AG10803 (cell line): Measurements from ENCODE around the gene JCHAIN.
"Not testable (repeated sequence)": the region's sequence is repeated elsewhere in the genome, so short reads cannot be mapped to it uniquely, and the experiment has no call there.

Experiments used
- DNase-seq: peaks from one replicate; pipeline ENCODE4 v3.0.0; 2010; ENCODE audit warnings: low read depth
- H3K4me3 ChIP-seq: 2 replicates; pipeline ENCODE4 v1.5.1; 2011; ENCODE audit warnings: mild to moderate bottlenecking, low read length, control low read depth
- TF ChIP-seq, protein P1 (sequence below): conservative IDR thresholded peaks from 2 replicates; pipeline ENCODE4 v1.5.1; 2011; ENCODE audit warnings: mild to moderate bottlenecking, low read length, control low read depth, inconsistent platforms

The JCHAIN gene

DNA sequence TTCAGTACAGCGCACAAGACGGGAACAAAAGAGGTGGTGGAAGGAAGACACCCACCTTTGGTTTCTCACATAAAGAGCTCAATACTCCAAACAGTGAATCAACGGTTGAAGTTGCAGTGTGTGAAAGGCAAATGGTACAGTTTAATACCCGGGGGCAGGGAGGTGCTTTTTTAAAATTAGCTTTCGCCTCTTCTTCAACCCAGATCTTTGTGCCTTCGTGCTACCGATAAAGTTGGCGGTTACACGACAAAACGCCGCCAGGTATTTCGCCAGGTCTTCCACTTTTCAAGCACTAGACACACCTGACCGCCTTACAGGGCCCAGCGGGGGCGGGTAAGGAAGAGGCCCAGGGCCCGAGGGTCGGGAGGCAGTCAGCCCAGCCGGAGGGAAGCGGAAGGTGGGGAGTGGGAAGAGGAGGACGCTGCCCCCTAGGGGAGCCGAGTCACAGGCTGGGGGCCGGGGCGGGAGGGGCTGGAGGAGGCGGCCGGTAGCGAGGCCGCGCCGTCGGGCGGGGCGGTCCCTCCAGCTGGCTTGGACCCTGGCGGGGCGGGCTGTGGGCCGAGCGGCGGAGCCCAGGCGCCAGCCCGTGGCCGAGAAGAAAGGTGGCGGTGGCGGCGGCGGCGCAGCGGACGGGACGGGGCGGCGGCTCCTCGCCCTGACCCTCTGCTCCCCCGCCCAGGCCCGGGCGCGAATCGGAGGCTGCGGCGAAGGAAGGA, 38.1 kb upstream of the JCHAIN start:
- TF ChIP-seq, protein P1, sequence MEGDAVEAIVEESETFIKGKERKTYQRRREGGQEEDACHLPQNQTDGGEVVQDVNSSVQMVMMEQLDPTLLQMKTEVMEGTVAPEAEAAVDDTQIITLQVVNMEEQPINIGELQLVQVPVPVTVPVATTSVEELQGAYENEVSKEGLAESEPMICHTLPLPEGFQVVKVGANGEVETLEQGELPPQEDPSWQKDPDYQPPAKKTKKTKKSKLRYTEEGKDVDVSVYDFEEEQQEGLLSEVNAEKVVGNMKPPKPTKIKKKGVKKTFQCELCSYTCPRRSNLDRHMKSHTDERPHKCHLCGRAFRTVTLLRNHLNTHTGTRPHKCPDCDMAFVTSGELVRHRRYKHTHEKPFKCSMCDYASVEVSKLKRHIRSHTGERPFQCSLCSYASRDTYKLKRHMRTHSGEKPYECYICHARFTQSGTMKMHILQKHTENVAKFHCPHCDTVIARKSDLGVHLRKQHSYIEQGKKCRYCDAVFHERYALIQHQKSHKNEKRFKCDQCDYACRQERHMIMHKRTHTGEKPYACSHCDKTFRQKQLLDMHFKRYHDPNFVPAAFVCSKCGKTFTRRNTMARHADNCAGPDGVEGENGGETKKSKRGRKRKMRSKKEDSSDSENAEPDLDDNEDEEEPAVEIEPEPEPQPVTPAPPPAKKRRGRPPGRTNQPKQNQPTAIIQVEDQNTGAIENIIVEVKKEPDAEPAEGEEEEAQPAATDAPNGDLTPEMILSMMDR: peak; percentile 30
- peak overlapping the region; percentile 77 for H3K4me3 ChIP-seq
- peak; percentile 61 for DNase-seq

DNA sequence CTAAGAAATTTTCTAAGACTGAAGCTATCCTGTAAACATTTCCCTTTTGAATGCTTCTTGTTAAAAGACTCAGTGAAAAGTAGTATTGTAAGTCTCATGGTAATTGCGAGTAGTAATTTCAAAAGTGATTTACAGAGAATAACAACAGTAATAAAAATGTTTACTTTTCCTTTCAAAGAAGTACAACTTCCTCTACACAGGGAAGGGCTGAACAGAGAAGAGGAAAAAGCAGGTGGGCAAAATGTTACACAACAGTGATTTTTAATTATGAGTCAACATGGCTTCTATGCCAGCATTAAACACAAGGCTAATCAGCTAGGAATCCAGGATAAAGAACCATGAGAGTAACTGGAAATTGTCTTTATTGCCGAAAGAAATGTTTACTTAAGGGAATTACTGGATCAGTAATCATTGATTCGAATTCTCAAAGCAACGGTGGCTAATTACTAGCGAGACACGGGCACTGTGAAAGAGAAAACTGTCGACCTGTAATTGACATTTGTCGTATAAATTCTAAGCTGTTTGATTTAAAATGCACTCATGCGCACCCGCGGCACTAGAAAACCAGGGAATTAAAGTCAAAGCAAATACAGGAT, 37.4 kb upstream of the JCHAIN start:
- TF ChIP-seq, protein P1: no peak
- peak overlapping the region; percentile 77 for H3K4me3 ChIP-seq
- peak; percentile 54 for DNase-seq

DNA sequence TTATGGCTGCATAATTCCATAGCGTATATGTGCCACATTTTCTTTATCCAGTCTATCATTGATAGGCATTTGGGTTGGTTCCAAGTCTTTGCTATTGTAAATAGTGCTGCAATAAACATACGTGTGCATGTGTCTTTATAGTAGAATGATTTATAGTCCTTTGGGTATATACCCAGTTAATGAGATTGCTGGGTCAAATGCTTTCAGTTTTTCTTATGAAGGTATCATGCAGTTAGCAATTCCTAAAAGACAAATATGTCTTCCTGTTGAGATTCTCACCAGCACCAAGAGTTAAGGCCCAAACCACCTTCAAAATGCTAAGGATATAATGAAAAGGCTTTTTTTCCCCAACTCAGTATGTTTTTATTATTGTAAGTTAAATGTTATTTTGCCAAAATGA, 36.3 kb upstream of the JCHAIN start:
- not testable (repeated sequence) for DNase-seq, H3K4me3 ChIP-seq

DNA sequence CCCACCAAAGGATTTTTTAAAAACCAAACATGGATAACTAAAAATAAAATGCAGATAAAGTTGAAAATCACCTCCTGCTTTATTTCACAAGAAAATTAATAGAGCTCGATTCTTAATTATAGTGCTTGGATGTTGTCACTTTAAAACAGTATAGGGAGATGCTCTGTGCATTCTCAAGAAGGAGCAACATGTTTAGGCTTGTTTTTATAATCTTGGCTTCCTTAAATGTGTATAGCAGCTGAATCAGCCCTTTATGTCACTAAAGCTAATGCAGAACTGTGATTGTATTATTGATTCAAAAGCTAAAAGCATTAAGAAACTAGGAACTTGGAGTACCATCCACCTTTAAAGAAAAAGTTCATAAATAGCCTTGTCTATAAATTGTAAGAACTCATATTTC, 35.0 kb upstream of the JCHAIN start:
- TF ChIP-seq, protein P1: no peak
- no peak overlapping the region for H3K4me3 ChIP-seq
- no peak for DNase-seq

DNA sequence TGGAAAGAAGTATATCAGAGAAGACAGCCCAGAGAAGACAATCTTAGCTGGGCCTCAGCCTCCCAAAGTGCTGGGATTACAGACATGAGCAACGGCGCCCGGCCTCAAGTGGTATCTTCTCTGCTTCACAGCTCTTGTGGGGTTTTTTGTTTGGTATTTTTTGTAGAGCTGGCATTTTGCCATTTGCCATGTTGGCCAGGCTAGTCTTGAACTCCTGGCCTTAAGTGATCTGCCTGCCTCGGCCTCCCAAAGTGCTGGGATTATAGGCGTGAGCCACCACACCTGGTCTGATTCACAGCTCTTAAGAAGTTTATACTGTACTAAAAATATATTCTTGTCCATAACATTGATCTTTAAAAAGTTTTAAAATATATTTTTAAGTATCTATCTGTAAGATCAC, 34.4 kb upstream of the JCHAIN start:
- no peak for DNase-seq
- H3K4me3 ChIP-seq: no peak overlapping the region
- TF ChIP-seq, protein P1: no peak

DNA sequence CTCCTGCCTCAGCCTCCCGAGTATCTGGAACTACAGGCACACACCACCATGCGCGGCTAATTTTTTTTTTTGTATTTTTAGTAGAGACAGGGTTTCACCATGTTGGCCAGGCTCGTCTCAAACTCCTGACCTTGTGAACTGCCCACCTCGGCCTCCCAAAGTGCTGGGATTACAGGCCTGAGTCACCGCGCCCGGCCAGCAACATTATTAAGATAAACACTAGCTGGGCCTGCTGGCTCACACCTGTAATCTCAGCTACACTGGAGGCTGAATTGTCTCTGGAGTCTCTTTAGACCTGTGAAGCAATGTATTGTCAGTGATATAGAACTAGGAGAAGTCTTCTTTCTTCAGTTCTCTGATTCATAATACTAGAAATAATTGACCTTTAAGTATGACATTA, 32.1 kb upstream of the JCHAIN start:
- not testable (repeated sequence) for DNase-seq, H3K4me3 ChIP-seq

DNA sequence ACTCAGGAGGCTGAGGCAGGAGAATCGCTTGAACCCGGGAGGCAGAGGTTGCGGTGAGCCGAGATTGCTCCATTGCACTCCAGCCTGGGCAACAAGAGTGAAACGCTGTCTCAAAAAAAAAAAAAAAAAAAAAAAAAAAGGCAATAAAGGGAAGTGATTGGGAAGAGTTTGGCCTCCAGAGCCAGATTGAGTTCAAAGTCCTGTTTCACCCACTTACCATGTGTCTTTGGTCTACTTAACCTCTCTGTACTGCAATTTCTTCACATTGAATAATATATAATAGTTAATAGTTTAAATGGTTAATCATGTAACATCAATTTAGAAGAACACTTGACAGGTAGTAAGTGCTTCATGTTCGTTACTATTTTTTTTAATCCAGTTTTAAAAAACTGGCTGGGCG, 28.3 kb upstream of the JCHAIN start:
- not testable (repeated sequence) for DNase-seq, H3K4me3 ChIP-seq

DNA sequence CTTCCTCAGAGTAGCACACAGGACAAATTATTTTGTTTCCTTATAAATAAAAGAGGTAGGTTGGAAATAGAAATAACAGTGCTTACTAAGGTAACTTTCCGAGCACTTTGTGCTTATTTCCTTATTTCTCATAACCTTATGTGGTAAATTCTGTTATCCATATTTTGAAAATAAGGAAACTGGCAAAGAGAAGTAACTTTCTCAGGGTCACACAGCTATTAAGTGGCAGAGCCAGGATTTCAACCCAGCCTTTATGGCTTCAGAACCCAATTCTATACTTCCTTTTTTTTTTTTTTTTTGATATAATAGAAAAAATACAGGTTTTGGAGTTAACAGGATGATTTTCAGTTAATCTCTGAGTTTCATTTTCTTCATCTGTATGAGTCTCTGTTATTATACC, 25.4 kb upstream of the JCHAIN start:
- no peak for DNase-seq
- H3K4me3 ChIP-seq: no peak overlapping the region
- TF ChIP-seq, protein P1: no peak
